HG03064 (cell line): ENCODE measurements around the gene SRPK2.
A peak's percentile ranks its signal among the peaks of the same experiment; 100 is the strongest.
"Not testable (repeated sequence)": the region's sequence is repeated elsewhere in the genome, so short reads cannot be mapped to it uniquely, and the experiment has no call there.

Experiments used
- ATAC-seq: cut with Tn5 transposase; IDR thresholded peaks from one replicate; pipeline ENCODE4 v1.9.1; 2021; ENCODE audit warnings: low read depth; ENCODE audit not compliant: unreplicated experiment

The SRPK2 gene

GRCh38 chr7:105388356-105389087, at the start of gene SRPK2:
TSS of gene SRPK2 (minus strand) at chr7:105388921.
- peak; percentile 77 for ATAC-seq

DNA sequence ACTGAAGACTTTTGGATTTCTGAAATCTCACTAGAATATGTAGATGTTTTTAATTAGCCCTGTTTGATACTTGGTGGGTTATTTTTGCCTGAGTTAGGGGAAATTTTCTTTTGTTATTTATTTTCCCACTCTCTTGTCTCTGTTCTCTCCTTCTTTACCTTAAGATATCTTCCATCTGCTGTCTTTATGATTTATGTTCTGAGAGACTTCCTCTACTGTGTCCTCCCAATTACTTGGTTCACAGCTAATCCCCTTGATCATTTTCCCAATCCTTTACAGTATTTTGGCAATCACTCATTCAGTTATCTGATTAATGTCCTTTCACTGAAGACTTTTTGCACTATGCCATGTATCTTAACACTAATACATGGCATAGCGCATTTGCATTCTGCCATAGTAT, 49.5 kb upstream of the SRPK2 start:
- no peak for ATAC-seq

GRCh38 chr7:105437356-105437755, 48.6 kb upstream of the SRPK2 start:
- not testable (repeated sequence) for ATAC-seq

DNA sequence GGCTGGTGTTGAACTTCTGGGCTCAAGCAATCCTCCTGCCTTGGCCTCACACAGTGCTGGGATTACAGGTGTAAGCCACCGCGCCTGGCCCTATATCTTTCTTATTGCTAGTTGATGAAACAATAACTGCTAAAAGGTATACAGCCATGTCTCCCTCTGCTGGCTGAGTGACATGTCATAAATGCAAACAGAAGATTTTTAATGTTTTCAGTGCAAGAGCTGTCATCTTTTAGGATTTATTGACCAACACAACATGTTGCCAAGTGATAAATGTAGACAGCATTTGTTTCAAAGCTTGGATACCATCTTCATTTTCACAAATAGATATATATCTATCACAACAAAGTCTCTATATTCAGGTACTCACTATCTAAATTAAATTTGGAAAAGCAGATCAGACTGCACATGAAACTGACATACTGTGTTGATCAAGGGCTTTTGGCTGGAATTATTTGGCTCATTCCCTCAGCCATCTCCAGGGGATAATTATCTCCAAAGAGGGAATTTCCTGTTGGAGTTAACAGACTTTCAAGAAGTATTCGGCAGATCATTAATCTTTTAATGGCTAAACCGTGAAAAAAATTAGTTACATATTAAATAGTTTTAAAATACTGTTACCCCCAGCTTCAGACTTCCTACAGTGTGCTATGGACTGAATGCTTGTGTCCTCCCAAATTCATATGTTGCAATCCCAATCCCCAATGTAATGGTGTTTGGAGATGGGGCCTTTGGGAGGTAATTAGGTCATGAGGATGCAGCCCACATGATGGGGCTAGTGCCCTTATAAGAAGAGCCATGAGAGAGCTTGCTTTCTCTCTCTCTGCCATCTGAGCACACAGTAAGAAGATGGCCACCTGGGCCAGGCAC, 41.3 kb upstream of the SRPK2 start:
- ATAC-seq, result no peak

- ATAC-seq, result no peak
These were observed 38.0 kb upstream of the SRPK2 start for GRCh38 chr7:105426606-105427146.

GRCh38 chr7:105423987-105424386, 35.3 kb upstream of the SRPK2 start:
- no peak for ATAC-seq

- no peak for ATAC-seq
These were observed 25.2 kb upstream of the SRPK2 start for GRCh38 chr7:105413887-105414437.

DNA sequence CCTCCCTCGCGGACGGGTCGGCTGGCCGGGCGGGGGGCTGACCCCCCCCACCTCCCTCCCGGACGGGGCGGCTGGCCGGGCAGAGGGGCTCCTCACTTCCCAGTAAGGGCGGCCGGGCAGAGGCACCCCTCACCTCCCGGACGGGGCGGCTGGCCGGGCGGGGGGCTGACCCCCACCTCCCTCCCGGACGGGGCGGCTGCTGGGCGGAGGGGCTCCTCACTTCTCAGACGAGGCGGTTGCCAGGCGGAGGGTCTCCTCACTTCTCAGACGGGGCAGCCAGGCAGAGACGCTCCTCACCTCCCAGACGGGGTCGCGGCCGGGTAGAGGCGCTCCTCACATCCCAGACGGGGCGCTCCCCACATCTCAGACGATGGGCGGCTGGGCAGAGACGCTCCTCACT, 22.1 kb upstream of the SRPK2 start:
- ATAC-seq, result not testable (repeated sequence)

DNA sequence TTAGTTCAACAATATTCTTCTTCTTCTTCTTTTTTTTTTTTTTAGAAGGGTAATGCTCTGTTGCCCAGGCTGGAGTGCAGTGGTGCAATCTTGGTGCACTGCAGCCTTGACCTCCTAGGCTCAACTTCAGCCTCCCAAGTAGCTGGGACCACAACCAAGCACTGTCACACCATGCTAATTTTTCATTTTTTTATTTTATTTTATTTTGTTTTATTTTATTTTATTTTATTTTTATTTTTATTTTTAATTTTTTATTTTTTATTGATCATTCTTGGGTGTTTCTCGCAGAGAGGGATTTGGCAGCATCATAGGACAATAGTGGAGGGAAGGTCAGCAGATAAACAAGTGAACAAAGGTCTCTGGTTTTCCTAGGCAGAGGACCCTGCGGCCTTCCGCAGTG, 21.1 kb upstream of the SRPK2 start:
- ATAC-seq, result not testable (repeated sequence)

DNA sequence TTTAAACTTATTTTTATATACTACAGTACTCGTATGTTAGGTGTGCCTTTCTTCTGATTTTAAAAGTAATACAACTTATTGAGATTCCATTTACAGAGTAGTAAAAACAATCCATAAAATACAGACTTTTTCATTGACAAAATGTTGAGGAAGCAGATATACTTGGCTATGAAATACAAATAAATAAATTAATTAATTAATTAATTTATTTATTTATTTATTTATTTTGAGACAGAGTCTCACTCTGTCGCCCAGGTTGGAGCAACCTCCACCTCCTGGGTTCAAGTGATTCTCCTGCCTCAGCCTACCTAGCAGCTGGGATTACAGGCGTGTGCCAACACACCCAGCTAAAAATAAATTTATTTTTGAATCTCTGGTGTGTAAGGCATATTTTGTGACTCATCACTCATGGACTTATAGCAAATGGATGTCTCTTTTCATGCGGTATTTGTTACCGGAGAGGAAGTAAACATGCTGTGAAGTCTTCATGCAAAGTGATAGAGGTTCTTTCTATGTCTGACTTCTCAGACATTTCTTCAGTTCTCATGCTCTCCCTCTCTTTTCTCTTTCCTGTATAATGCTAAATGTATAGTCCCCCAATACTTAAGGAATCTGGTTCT, 20.2 kb upstream of the SRPK2 start:
- no peak for ATAC-seq

GRCh38 chr7:105403128-105403527, 14.4 kb upstream of the SRPK2 start:
- ATAC-seq, result no peak

- ATAC-seq, result no peak
These were observed 13.7 kb upstream of the SRPK2 start for GRCh38 chr7:105402221-105403095.

DNA sequence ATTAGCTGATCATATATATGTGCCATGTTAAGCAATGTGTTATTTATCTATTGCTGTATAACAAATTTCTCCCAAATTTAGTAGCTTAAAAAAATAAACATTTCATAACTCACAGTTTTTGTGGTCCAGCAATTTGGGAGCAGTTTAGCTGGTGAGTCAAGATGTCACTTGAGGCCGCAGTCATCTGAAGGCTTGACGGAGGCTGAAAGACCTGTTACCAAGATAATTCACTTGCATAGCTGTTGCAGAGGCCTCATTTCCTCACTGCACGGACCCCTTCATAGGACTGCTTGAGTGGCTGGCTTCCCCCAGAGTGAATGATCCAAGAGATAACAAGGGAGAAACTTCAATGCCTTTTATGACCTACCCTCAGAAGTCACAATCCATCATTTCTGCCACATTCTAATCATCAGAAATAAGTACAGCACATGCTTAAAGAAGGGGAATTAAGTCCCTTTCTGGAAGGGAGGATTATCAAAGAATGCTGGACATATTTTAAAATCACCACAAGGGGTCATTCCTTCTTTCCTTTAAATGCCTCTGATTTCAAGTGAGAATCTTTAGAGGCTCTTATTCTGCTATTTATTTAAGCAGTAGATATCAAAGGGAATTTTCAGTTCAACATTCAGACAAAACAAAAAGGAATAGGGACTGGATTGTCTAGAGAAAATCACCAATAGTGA, 10.5 kb upstream of the SRPK2 start:
- ATAC-seq, result no peak

GRCh38 chr7:105396566-105396965, 7.8 kb upstream of the SRPK2 start:
- no peak for ATAC-seq

- ATAC-seq, result no peak
These were observed 2.7 kb upstream of the SRPK2 start for GRCh38 chr7:105391429-105391828.

- no peak for ATAC-seq
These were observed 1.2 kb upstream of the SRPK2 start for GRCh38 chr7:105389889-105390288.

DNA sequence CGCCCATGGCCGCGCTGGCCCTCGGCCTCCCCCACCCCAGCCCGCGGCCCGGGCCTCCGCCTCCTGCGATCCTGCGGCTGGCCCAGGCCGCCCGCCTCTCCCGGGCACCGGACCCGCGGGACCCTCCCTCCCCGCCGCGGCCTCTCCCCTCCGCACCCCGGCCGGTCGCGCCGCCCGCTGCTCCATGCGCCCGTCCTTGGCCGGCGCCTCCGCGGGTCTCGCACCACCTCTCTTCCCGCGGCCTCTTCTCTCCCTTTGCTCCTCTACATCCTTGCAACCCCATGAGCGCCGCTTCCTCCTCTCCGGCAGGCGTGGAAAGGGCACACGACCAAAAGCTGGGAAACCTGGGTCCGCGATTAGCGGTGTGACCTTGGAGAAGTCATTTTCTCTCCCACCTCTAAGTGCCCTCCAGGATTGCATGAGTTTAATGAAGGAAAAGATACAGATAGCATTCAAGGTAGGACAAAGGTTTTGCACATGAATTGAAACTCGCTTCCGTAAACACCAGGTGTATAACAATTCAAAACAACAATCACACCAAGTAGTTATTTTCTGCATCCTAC, 448 bp upstream of the SRPK2 start:
- no peak for ATAC-seq

DNA sequence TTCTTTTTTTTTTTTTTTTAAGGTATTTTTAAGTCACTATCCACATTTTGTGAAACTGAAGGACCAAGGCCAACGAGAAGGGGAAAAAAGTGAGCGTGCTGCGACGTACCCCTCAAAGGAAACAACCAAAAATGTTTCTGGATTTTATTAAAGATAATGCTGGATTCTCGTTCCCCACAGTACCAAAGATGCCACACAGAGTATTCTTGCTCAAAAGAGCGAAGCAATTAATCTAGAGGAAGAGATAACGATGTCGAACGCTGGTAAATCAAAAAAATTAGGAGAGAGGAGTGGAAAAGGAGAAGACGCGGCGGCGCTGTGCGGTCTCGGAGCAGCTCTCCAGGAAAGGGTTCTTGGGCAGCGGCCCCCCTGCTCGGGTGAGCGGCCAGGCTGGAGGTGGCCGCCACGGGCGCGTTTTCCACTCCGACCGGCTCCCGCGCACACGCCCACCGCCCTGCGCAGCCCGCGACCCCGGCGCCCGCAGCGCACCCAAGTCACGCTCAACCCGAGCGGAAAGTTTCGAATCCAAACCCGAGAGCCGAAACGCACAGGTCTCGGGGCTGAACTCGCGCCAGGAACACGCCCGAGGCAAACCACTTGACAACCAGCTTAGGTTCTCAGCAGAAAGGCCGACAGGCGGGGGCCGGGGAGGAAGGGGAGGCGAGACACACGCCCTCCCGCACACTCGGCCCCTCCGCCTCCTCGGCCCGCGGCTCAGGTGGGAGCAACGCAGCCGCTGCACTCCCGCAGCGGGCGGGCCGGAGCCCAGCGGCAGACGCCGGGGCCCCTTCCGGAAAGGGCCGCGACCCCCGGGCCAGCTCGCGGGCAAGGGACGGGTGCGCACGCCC, 989 bp downstream of the SRPK2 start:
- ATAC-seq, result peak; percentile 39
